Endothelial cell of umbilical vein (primary cell): Measurements from ENCODE around the gene WNT11. TPM values are rescaled to one million over a fixed set of nuclear protein-coding genes. Genes with fewer than 3 reads are reported as not detected.

Source experiments
- BruUV-seq: library from RNA; stranded (reverse); fragments of 400-500 nt; replicated peaks from 2 replicates; lab custom pipeline; 2021; lab: Mats Ljungman, UMichigan
- CTCF ChIA-PET: fragments of 300-600, 350-600 bp; sonication (Branson Sonifier 250); formaldehyde crosslinking; loops from one replicate; lab custom pipeline; 2021; ENCODE audit warnings: antibody characterized with exemption, inconsistent platforms; lab: Charles Lee
- POLR2A ChIA-PET: fragments of 300-600, 350-600 bp; sonication (Branson Sonifier 250); formaldehyde crosslinking; loops from one replicate; lab custom pipeline; 2021; ENCODE audit warnings: antibody characterized with exemption, inconsistent platforms; lab: Charles Lee
- DNase-seq: peaks from one replicate; pipeline ENCODE4 v3.0.0-alpha.2; 2011; ENCODE audit warnings: low read depth, low spot score
- FAIRE-seq: peaks from 2 replicates; lab custom pipeline; 2011; peaks lifted over from hg19 to GRCh38; lab: Jason Lieb, UNC
- H2AFZ ChIP-seq: 2 replicates; pipeline ENCODE4 v1.6.0; 2012; ENCODE audit warnings: low read depth, low read length, control low read depth, inconsistent platforms
- H3K27ac ChIP-seq: 2 replicates; pipeline ENCODE4 v1.5.1; 2011; ENCODE audit warnings: low read depth, mild to moderate bottlenecking, control low read depth, low read length, moderate library complexity; ENCODE audit not compliant: insufficient read depth
- H3K27me3 ChIP-seq, 2 experiments: 2 replicates each; pipeline versions ENCODE4 v1.6.0 to v1.6.1; 2011; ENCODE audit warnings: low read length in 2 of 2, mixed read lengths in 1 of 2; ENCODE audit not compliant: control insufficient read depth in 2 of 2, insufficient read depth in 2 of 2
- H3K36me3 ChIP-seq, 2 experiments: 2 replicates in 1 of 2; 3 replicates in 1 of 2; pipeline ENCODE4 v1.5.1; 2011; ENCODE audit warnings: low read length in 2 of 2, mild to moderate bottlenecking in 1 of 2, moderate library complexity in 1 of 2; ENCODE audit not compliant: control insufficient read depth in 2 of 2, insufficient read depth in 2 of 2; ENCODE audit errors: extremely low read depth in 1 of 2
- H3K4me1 ChIP-seq: 3 replicates; pipeline ENCODE4 v1.5.1; 2011; ENCODE audit warnings: mild to moderate bottlenecking, low read length; ENCODE audit not compliant: control insufficient read depth, insufficient read depth; ENCODE audit errors: extremely low read depth
- H3K4me2 ChIP-seq: 2 replicates; pipeline ENCODE4 v1.6.1; 2011; ENCODE audit warnings: low read length, control low read depth, mixed read lengths; ENCODE audit not compliant: insufficient read depth
- H3K4me3 ChIP-seq, 3 experiments: fragments of 200-600 bp in 1 of 3; sonication (generic), shearing (Covaris generic) in 1 of 3; replicated peaks in 1 of 3; 2 replicates each; pipeline ENCODE4 v1.5.1; 2011 to 2016; ENCODE audit warnings: control low read depth in 3 of 3, low read length in 3 of 3, mild to moderate bottlenecking in 2 of 3, inconsistent platforms in 1 of 3, low read depth in 1 of 3, moderate library complexity in 1 of 3; ENCODE audit not compliant: insufficient read depth in 1 of 3
- H3K79me2 ChIP-seq: 2 replicates; pipeline ENCODE4 v1.6.0; 2012; ENCODE audit warnings: low read length, inconsistent platforms; ENCODE audit not compliant: control insufficient read depth, insufficient read depth
- H3K9ac ChIP-seq: replicated peaks from 2 replicates; pipeline ENCODE3; 2011; ENCODE audit warnings: low read length, control low read depth; ENCODE audit not compliant: insufficient read depth; ENCODE audit errors: extremely low read depth
- H3K9me1 ChIP-seq: replicated peaks from 3 replicates; pipeline ENCODE4 v1.6.0; 2011; ENCODE audit warnings: mild to moderate bottlenecking, low read length; ENCODE audit not compliant: control insufficient read depth, insufficient read depth; ENCODE audit errors: extremely low read depth
- H3K9me3 ChIP-seq: replicated peaks from 2 replicates; pipeline ENCODE4 v1.5.1; 2012; ENCODE audit warnings: low read length, inconsistent platforms; ENCODE audit not compliant: control insufficient read depth, insufficient read depth
- H4K20me1 ChIP-seq: replicated peaks from 2 replicates; pipeline ENCODE3; 2011; ENCODE audit warnings: mild to moderate bottlenecking, low read length; ENCODE audit not compliant: control insufficient read depth, insufficient read depth; ENCODE audit errors: extremely low read depth
- FOS ChIP-seq: IDR thresholded peaks from 2 replicates; pipeline ENCODE4 v1.6.1; 2011; ENCODE audit warnings: mild to moderate bottlenecking, low read length, moderate library complexity, borderline replicate concordance; ENCODE audit not compliant: insufficient read depth
- GATA2 ChIP-seq: IDR thresholded peaks from 2 replicates; pipeline ENCODE4 v1.7.0; 2011; ENCODE audit warnings: low read depth, mild to moderate bottlenecking, moderate library complexity, mixed read lengths, low read length; ENCODE audit not compliant: insufficient read length, insufficient read depth
- JUN ChIP-seq: IDR thresholded peaks from 2 replicates; pipeline ENCODE4 v1.6.1; 2011; ENCODE audit warnings: borderline replicate concordance, low read depth; ENCODE audit not compliant: insufficient read length, insufficient read depth
- MYC ChIP-seq: IDR thresholded peaks from one replicate; pipeline ENCODE4 v1.6.1; 2011; ENCODE audit warnings: mild to moderate bottlenecking, low read depth, low read length
- dilution Hi-C: fragments of 300-500 bp; cut with MboI; formaldehyde crosslinking; loops from one replicate; pipeline ENCODE4 v1.15.0; 2019; ENCODE audit warnings: low sequenced_read_pairs; ENCODE audit not compliant: extremely low pct_ligation_motif_present
- intact Hi-C: fragments of 100-400 bp; cut with micrococcal nuclease; formaldehyde crosslinking; loops from one replicate; pipeline ENCODE4 v1.10.0; 2022
- polyA plus RNA-seq, 4 experiments: library from polyadenylated mRNA; depleted of rRNA in 3 of 4; stranded (reverse) in 3 of 4; unstranded in 1 of 4; fragments of >200 nt; gene quantifications; 2 replicates each; pipeline versions ENCODE4 v1.2.1 to v1.2.3, GENCODE V29; 2011 to 2012; ENCODE audit warnings: missing spikeins in 1 of 4
- total RNA-seq: library from RNA; stranded (reverse); gene quantifications from 2 replicates; pipeline ENCODE4 v1.2.3, GENCODE V29; 2021
- TF ChIP-seq, protein P1 (sequence below): IDR thresholded peaks from 2 replicates; pipeline ENCODE4 v1.6.1; 2011; ENCODE audit not compliant: insufficient read depth, insufficient read length
- TF ChIP-seq, protein P2 (sequence below), 2 donors: IDR thresholded peaks; 1 replicate in 1 of 2; 2 replicates in 1 of 2; pipeline ENCODE4 v1.5.1; 2011; ENCODE audit warnings: low read length in 2 of 2, mild to moderate bottlenecking in 2 of 2, moderate library complexity in 2 of 2, control low read depth in 1 of 2, inconsistent platforms in 1 of 2, low read depth in 1 of 2; ENCODE audit not compliant: insufficient read depth in 1 of 2; ENCODE audit errors: extremely low read depth in 1 of 2

The WNT11 gene
- total and polyA plus RNA-seq, 2 donors (not counting 3 experiments of a cell fraction or from before 2014, with no cell fraction given), result not detected

DNA sequence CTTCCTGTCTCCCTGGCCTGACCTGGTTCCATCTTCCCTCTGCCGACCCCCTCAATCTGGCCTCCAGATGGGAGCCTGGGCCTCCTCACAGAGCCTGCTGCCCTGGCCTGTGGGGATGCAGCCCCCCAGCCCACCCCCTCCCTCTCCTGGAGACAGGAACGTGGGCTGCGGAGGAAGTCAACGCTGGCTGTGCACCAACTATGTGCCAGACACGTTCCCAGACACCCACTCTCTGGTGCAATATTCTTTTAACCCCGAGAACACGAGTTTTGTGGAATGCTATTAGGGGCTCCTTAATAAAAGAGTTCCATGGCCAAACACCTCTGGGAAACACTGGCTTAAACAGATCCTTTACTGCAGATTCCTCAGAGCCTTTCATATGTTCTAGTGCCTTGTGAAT, 15.9 kb downstream of the WNT11 start:
- Histone ChIP-seq H3K27me3 (no peaks in the 10 kb centered on the region), H3K27ac (no peak overlapping the region), H4K20me1 (no peaks in the 10 kb centered on the region), H3K79me2 (no peaks in the 10 kb centered on the region), H3K9ac (no peak overlapping the region), H3K36me3 (no peaks in the 10 kb centered on the region), H3K4me3 (no peak overlapping the region), H3K4me1 (no peaks in the 10 kb centered on the region), H3K9me3 (no peaks in the 10 kb centered on the region), H3K4me2 (no peak overlapping the region), H2AFZ (no peak overlapping the region), H3K9me1 (no peaks in the 10 kb centered on the region)
- FAIRE-seq (no peak), DNase-seq (no peak)
- ChIA-PET CTCF (interaction anchor here (1.4 to 1.8 kb wide), 2 partner anchors 17 to 129 kb away, joined by 4 read pairs; no protein-coding TSS in a partner anchor), POLR2A (interaction anchor here (0.6 kb wide), 1 partner anchor 19 kb away, joined by 3 read pairs; no protein-coding TSS in a partner anchor)
- dilution Hi-C loops, result no loop called here
- BruUV-seq, result no TSS peak
- intact Hi-C loops, result no loop called here
- TF ChIP-seq GATA2, result no peak
- TF ChIP-seq FOS, result no peak
- TF ChIP-seq MYC, result no peak
- TF ChIP-seq, protein P1, sequence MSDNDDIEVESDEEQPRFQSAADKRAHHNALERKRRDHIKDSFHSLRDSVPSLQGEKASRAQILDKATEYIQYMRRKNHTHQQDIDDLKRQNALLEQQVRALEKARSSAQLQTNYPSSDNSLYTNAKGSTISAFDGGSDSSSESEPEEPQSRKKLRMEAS, result no peak
- TF ChIP-seq JUN, result no peak
- TF ChIP-seq, protein P2, sequence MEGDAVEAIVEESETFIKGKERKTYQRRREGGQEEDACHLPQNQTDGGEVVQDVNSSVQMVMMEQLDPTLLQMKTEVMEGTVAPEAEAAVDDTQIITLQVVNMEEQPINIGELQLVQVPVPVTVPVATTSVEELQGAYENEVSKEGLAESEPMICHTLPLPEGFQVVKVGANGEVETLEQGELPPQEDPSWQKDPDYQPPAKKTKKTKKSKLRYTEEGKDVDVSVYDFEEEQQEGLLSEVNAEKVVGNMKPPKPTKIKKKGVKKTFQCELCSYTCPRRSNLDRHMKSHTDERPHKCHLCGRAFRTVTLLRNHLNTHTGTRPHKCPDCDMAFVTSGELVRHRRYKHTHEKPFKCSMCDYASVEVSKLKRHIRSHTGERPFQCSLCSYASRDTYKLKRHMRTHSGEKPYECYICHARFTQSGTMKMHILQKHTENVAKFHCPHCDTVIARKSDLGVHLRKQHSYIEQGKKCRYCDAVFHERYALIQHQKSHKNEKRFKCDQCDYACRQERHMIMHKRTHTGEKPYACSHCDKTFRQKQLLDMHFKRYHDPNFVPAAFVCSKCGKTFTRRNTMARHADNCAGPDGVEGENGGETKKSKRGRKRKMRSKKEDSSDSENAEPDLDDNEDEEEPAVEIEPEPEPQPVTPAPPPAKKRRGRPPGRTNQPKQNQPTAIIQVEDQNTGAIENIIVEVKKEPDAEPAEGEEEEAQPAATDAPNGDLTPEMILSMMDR (IDR thresholded peaks at IDR 0.05; ENCODE audit: extremely low read depth in 1 of 2, insufficient read depth in 1 of 2, low read depth in 1 of 2, low read length in 2 of 2), result no peak
